HEK293 (cell line): ENCODE measurements around the gene SSBP3.

ENCODE experiments used
- CTCF ChIA-PET: fragments of 350-600 bp; formaldehyde crosslinking; extraction: SDS; loops from one replicate; lab custom pipeline; 2021; ENCODE audit warnings: antibody characterized with exemption; lab: Yijun Ruan, JAX
- POLR2A ChIA-PET: fragments of 300-600 bp; formaldehyde crosslinking; extraction: SDS; loops from one replicate; lab custom pipeline; 2020; ENCODE audit warnings: antibody characterized with exemption, inconsistent platforms; lab: Yijun Ruan, JAX
- H3K27ac ChIP-seq: fragments of 200-500 bp; sonication (Bioruptor generic); 2 replicates; pipeline ENCODE4 v1.5.1; 2014; ENCODE audit warnings: low read depth, low read length, control low read depth, inconsistent platforms; ENCODE audit errors: extremely low read depth
- H3K36me3 ChIP-seq, 2 experiments: fragments of 200-500 bp in 1 of 2; sonication (Bioruptor generic) in 1 of 2; 1 replicate in 1 of 2; 2 replicates in 1 of 2; pipeline ENCODE4 v1.5.1; 2014 to 2017; ENCODE audit warnings: inconsistent platforms in 2 of 2, low read length in 2 of 2; ENCODE audit not compliant: control insufficient read depth in 2 of 2, insufficient read depth in 1 of 2
- H3K4me1 ChIP-seq: fragments of 200-500 bp; sonication (Bioruptor generic); 2 replicates; pipeline ENCODE4 v1.5.1; 2014; ENCODE audit warnings: mild to moderate bottlenecking, low read length, inconsistent platforms; ENCODE audit not compliant: control insufficient read depth, insufficient read depth
- H3K4me3 ChIP-seq: 2 replicates; pipeline ENCODE4 v1.5.1; 2011; ENCODE audit warnings: low read depth, mild to moderate bottlenecking, control low read depth, low read length, moderate library complexity
- H3K9me3 ChIP-seq: fragments of 200-500 bp; sonication (Bioruptor generic); 2 replicates; pipeline ENCODE4 v1.5.1; 2014; ENCODE audit warnings: low read depth, low read length, inconsistent platforms; ENCODE audit not compliant: control insufficient read depth, insufficient read depth
- AEBP2 ChIP-seq: fragments of 450-650 bp; formaldehyde crosslinking; IDR thresholded peaks from 2 replicates; pipeline ENCODE4 v1.5.1; 2016; ENCODE audit warnings: missing biosample characterization, missing genetic modification characterization, borderline replicate concordance
- FEZF1 ChIP-seq: fragments of 450-650 bp; formaldehyde crosslinking; IDR thresholded peaks from 2 replicates; pipeline ENCODE4 v1.5.1; 2016; ENCODE audit warnings: missing biosample characterization, missing genetic modification characterization
- IKZF3 ChIP-seq: fragments of 450-650 bp; IDR thresholded peaks from 2 replicates; pipeline ENCODE4 v1.5.0; 2018; ENCODE audit warnings: missing biosample characterization, mild to moderate bottlenecking, missing genetic modification characterization, moderate library complexity
- OVOL3 ChIP-seq: fragments of 450-650 bp; formaldehyde crosslinking; IDR thresholded peaks from 2 replicates; pipeline ENCODE4 v1.5.1; 2016; ENCODE audit warnings: missing biosample characterization, missing genetic modification characterization
- SETDB1 ChIP-seq: IDR thresholded peaks from one replicate; pipeline ENCODE4 v1.6.1; 2017; ENCODE audit warnings: mild to moderate bottlenecking, low read length, moderate library complexity, mixed read lengths; ENCODE audit not compliant: insufficient read length
- ZFP69B ChIP-seq: fragments of 450-650 bp; formaldehyde crosslinking; IDR thresholded peaks from 2 replicates; pipeline ENCODE4 v1.5.1; 2016; ENCODE audit warnings: missing biosample characterization, missing genetic modification characterization
- ZNF132 ChIP-seq: fragments of 450-650 bp; formaldehyde crosslinking; IDR thresholded peaks from 2 replicates; pipeline ENCODE4 v1.5.1; 2017; ENCODE audit warnings: missing biosample characterization, missing genetic modification characterization, borderline replicate concordance
- ZNF24 ChIP-seq: fragments of 450-650 bp; formaldehyde crosslinking; IDR thresholded peaks from 2 replicates; pipeline ENCODE4 v1.5.1; 2016; ENCODE audit warnings: missing biosample characterization, missing genetic modification characterization
- ZNF26 ChIP-seq: fragments of 450-650 bp; formaldehyde crosslinking; IDR thresholded peaks from 2 replicates; pipeline ENCODE4 v1.5.1; 2016; ENCODE audit warnings: missing biosample characterization, missing genetic modification characterization
- ZNF274 ChIP-seq, 2 experiments: fragments of 200-500 bp in 1 of 2; fragments of 450-650 bp in 1 of 2; sonication (Bioruptor generic) in 1 of 2; formaldehyde crosslinking in 1 of 2; IDR thresholded peaks; 2 replicates each; pipeline versions ENCODE4 v1.5.1 to v1.6.1; 2014 to 2016; ENCODE audit warnings: borderline replicate concordance in 1 of 2, inconsistent platforms in 1 of 2, low read length in 1 of 2, missing biosample characterization in 1 of 2, missing genetic modification characterization in 1 of 2
- ZNF280C ChIP-seq: fragments of 450-650 bp; formaldehyde crosslinking; IDR thresholded peaks from 2 replicates; pipeline ENCODE4 v1.5.1; 2016; ENCODE audit warnings: missing biosample characterization, missing genetic modification characterization
- ZNF335 ChIP-seq: fragments of 450-650 bp; formaldehyde crosslinking; conservative IDR thresholded peaks from 2 replicates; pipeline ENCODE4 v1.5.1; 2016; ENCODE audit warnings: missing biosample characterization, missing genetic modification characterization
- ZNF362 ChIP-seq: fragments of 450-650 bp; formaldehyde crosslinking; IDR thresholded peaks from 2 replicates; pipeline ENCODE4 v1.5.1; 2016; ENCODE audit warnings: missing biosample characterization, missing genetic modification characterization
- ZNF391 ChIP-seq: fragments of 450-650 bp; formaldehyde crosslinking; IDR thresholded peaks from 2 replicates; pipeline ENCODE4 v1.5.1; 2016; ENCODE audit warnings: low read depth, missing biosample characterization, missing genetic modification characterization, borderline replicate concordance
- ZNF404 ChIP-seq: fragments of 450-650 bp; formaldehyde crosslinking; IDR thresholded peaks from 2 replicates; pipeline ENCODE4 v1.5.1; 2017; ENCODE audit warnings: missing biosample characterization, missing genetic modification characterization
- ZNF423 ChIP-seq: fragments of 450-650 bp; formaldehyde crosslinking; IDR thresholded peaks from 2 replicates; pipeline ENCODE4 v1.5.1; 2016; ENCODE audit warnings: missing biosample characterization, missing genetic modification characterization
- ZNF433 ChIP-seq: fragments of 450-650 bp; formaldehyde crosslinking; IDR thresholded peaks from 2 replicates; pipeline ENCODE4 v1.5.1; 2016; ENCODE audit warnings: missing biosample characterization, missing genetic modification characterization, low read depth
- ZNF501 ChIP-seq: fragments of 450-650 bp; formaldehyde crosslinking; IDR thresholded peaks from 2 replicates; pipeline ENCODE4 v1.5.1; 2016; ENCODE audit warnings: missing biosample characterization, missing genetic modification characterization
- ZNF580 ChIP-seq: fragments of 450-650 bp; formaldehyde crosslinking; IDR thresholded peaks from 2 replicates; pipeline ENCODE4 v1.5.1; 2016; ENCODE audit warnings: missing biosample characterization, missing genetic modification characterization
- ZNF654 ChIP-seq: fragments of 450-650 bp; formaldehyde crosslinking; IDR thresholded peaks from 2 replicates; pipeline ENCODE4 v1.5.1; 2016; ENCODE audit warnings: low read depth, missing biosample characterization, missing genetic modification characterization
- ZNF776 ChIP-seq: fragments of 450-650 bp; formaldehyde crosslinking; IDR thresholded peaks from 2 replicates; pipeline ENCODE4 v1.5.0; 2017; ENCODE audit warnings: missing biosample characterization, missing genetic modification characterization, borderline replicate concordance
- ZNF830 ChIP-seq: fragments of 450-650 bp; IDR thresholded peaks from 2 replicates; pipeline ENCODE4 v1.5.0; 2018; ENCODE audit warnings: missing biosample characterization, missing genetic modification characterization, low read depth, mild to moderate bottlenecking, moderate library complexity
- ZNF843 ChIP-seq: fragments of 450-650 bp; formaldehyde crosslinking; IDR thresholded peaks from 2 replicates; pipeline ENCODE4 v1.5.1; 2016; ENCODE audit warnings: missing biosample characterization, missing genetic modification characterization
- ZSCAN16 ChIP-seq: fragments of 450-650 bp; formaldehyde crosslinking; IDR thresholded peaks from 2 replicates; pipeline ENCODE4 v1.5.1; 2016; ENCODE audit warnings: missing biosample characterization, missing genetic modification characterization

The SSBP3 gene

GRCh38 chr1:54200519-54200997, 205.6 kb downstream of the SSBP3 start:
- POLR2A ChIA-PET, result interaction anchor here (0.5 to 2.0 kb wide), 17 partner anchors 9 to 288 kb away, joined by 3 to 7 read pairs (median 4); no protein-coding TSS in a partner anchor

GRCh38 chr1:54199765-54200518, 206.3 kb downstream of the SSBP3 start, which contains the start of the genes CYB5RL and MRPL37:
Gene CYB5RL (minus strand): TSS chr1:54200030. CDS start chr1:54195616, 4,414 bp downstream.
Gene MRPL37 (plus strand): TSS chr1:54200167. CDS start chr1:54200244, 77 bp downstream.
- H3K4me3 ChIP-seq, result peak within 1 kb of the TSS; percentile 72
- peak within 1 kb of the TSS; percentile 61; the same call in 1 of the 2 replicates for H3K27ac ChIP-seq
- POLR2A ChIA-PET, result interaction anchor here (0.6 to 2.0 kb wide), 22 partner anchors 10 to 435 kb away, joined by 3 to 7 read pairs (median 4); no protein-coding TSS in a partner anchor
- CTCF ChIA-PET, result interaction anchor here (0.6 to 2.3 kb wide), 3 partner anchors 18 to 332 kb away, joined by 3 to 11 read pairs (median 4); no protein-coding TSS in a partner anchor
- H3K36me3 ChIP-seq, result peaks cover 19 to 50% of the 10 kb centered on the region in 2 experiments
- peaks cover 5% of the 10 kb centered on the region for H3K4me1 ChIP-seq
- no peaks in the 10 kb centered on the region for H3K9me3 ChIP-seq
- TF ChIP-seq AEBP2 (tag by site-specific recombination), result no peak
- TF ChIP-seq ZNF132 (tag by site-specific recombination), result no peak
- TF ChIP-seq ZNF404 (tag by site-specific recombination), result no peak
- no peak for TF ChIP-seq FEZF1
- TF ChIP-seq ZNF26 (tag by site-specific recombination), result no peak
- no peak for TF ChIP-seq ZNF830 (tag by site-specific recombination)
- 0 out of 2 replicates have a peak, but pooled peaks have one; percentile 21 for TF ChIP-seq ZNF24 (tag by site-specific recombination)
- TF ChIP-seq ZNF654, result no peak
- TF ChIP-seq ZNF776, result no peak
- TF ChIP-seq ZNF423, result no peak
- TF ChIP-seq ZNF362 (tag by site-specific recombination), result no peak
- no peak for TF ChIP-seq ZNF280C
- TF ChIP-seq ZNF843 (tag by site-specific recombination), result no peak
- no peak for TF ChIP-seq ZSCAN16 (tag by site-specific recombination)
- TF ChIP-seq ZFP69B (tag by site-specific recombination), result no peak
- TF ChIP-seq ZNF433 (tag by site-specific recombination), result no peak
- TF ChIP-seq ZNF391, result no peak
- TF ChIP-seq ZNF274 (IDR thresholded peaks at IDR 0.05; ENCODE audit: low read length), result no peak
- no peak for TF ChIP-seq ZNF274 (tag by site-specific recombination; IDR thresholded peaks at IDR 0.05; ENCODE audit: borderline replicate concordance)
- peak; percentile 44; the same call in 1 of the 2 replicates for TF ChIP-seq ZNF501 (tag by site-specific recombination)
- TF ChIP-seq SETDB1, result no peak
- no peak for TF ChIP-seq ZNF580

More at GRCh38 chr1:54200519-54200997, 205.6 kb downstream of the SSBP3 start:
- TF ChIP-seq ZNF362 (tag by site-specific recombination) (no peak), ZNF843 (tag by site-specific recombination) (no peak), IKZF3 (tag by site-specific recombination) (no peak), ZNF335 (tag by site-specific recombination) (peak; percentile 70), OVOL3 (tag by site-specific recombination) (no peak)
- Histone ChIP-seq H3K4me3 (peak overlapping the region; percentile 72), H3K4me1 (peaks cover 5% of the 10 kb centered on the region), H3K27ac (peak overlapping the region; percentile 61; the same call in 1 of the 2 replicates), H3K9me3 (no peaks in the 10 kb centered on the region), H3K36me3 (peaks cover 25 to 50% of the 10 kb centered on the region in 2 experiments; a peak in 2 of 3 replicates)
- CTCF ChIA-PET, result interaction anchor here (1.4 kb wide), 1 partner anchor 19 kb away, joined by 4 read pairs; no protein-coding TSS in a partner anchor
